Measurements from ENCODE around the gene CPO.

The CPO gene

GRCh38 chr2:206955253-206955652 is 15.9 kb downstream of the CPO start:
- in situ Hi-C loops (cut with HindIII; ENCODE audit: low sequenced_read_pairs) = no loop called here
- TF ChIP-seq CTCF (IDR thresholded peaks at IDR 0.05; ENCODE audit: low read depth, low read length, missing control alignments) = no peak
- no peak overlapping the region for H3K4me3 ChIP-seq (ENCODE audit: low read depth, low read length)
- DNase-seq (ENCODE audit: low read depth) = no peak

GRCh38 chr2:206958261-206958660 is 18.9 kb downstream of the CPO start:
- TF ChIP-seq CTCF (IDR thresholded peaks at IDR 0.05; ENCODE audit: low read depth, low read length, missing control alignments) = no peak
- no peak overlapping the region for H3K4me3 ChIP-seq (ENCODE audit: low read depth, low read length)
- no peak for DNase-seq (ENCODE audit: low read depth)
- in situ Hi-C loops (cut with HindIII; ENCODE audit: low sequenced_read_pairs) = no loop called here

GRCh38 chr2:206962966-206963365 is 23.6 kb downstream of the CPO start:
- in situ Hi-C loops (cut with HindIII; ENCODE audit: low sequenced_read_pairs) = no loop called here
- H3K4me3 ChIP-seq (ENCODE audit: low read depth, low read length) = no peak overlapping the region
- no peak for DNase-seq (ENCODE audit: low read depth)
- no peak for TF ChIP-seq CTCF (IDR thresholded peaks at IDR 0.05; ENCODE audit: low read depth, low read length, missing control alignments)

GRCh38 chr2:206968134-206969086 is 29.1 kb downstream of the CPO start:
- no peak for DNase-seq (ENCODE audit: low read depth)
- H3K4me3 ChIP-seq (ENCODE audit: low read depth, low read length) = no peak overlapping the region
- no peak for TF ChIP-seq CTCF (IDR thresholded peaks at IDR 0.05; ENCODE audit: low read depth, low read length, missing control alignments)
- in situ Hi-C loops (cut with HindIII; ENCODE audit: low sequenced_read_pairs) = no loop called here

GRCh38 chr2:206969192-206969591 is 29.9 kb downstream of the CPO start:
- in situ Hi-C loops (cut with HindIII; ENCODE audit: low sequenced_read_pairs) = no loop called here
- DNase-seq (ENCODE audit: low read depth) = no peak
- no peak for TF ChIP-seq CTCF (IDR thresholded peaks at IDR 0.05; ENCODE audit: low read depth, low read length, missing control alignments)
- no peak overlapping the region for H3K4me3 ChIP-seq (ENCODE audit: low read depth, low read length)

- H3K4me3 ChIP-seq (ENCODE audit: low read depth, low read length) = no peak overlapping the region
- TF ChIP-seq CTCF (IDR thresholded peaks at IDR 0.05; ENCODE audit: low read depth, low read length, missing control alignments) = no peak
- DNase-seq (ENCODE audit: low read depth) = no peak
- in situ Hi-C loops (cut with HindIII; ENCODE audit: low sequenced_read_pairs) = no loop called here
Observed at GRCh38 chr2:206970589-206971360, 31.5 kb downstream of the CPO start.
